Measurements from ENCODE around the gene GADL1.
A peak's percentile ranks its signal among the peaks of the same experiment; 100 is the strongest.

GADL1 gene

GRCh38 chr3:30751610-30752299 is 142.7 kb downstream of the GADL1 start:
- Mint-ChIP-seq H3K4me1 (peaks cover 4% of the 10 kb centered on the region), H3K9me3 (no peaks in the 10 kb centered on the region), H3K36me3 (no peaks in the 10 kb centered on the region), H3K27me3 (no peaks in the 10 kb centered on the region), H3K4me3 (no peak overlapping the region), H3K27ac (no peak overlapping the region)
- peak; percentile 68 for DNase-seq
- CTCF ChIA-PET = interaction anchor here (0.7 to 2.7 kb wide), 18 partner anchors 8 to 741 kb away, joined by 3 to 27 read pairs (median 3); no protein-coding TSS in a partner anchor

GRCh38 chr3:30750967-30751366 is 143.5 kb downstream of the GADL1 start:
- no peak overlapping the region for H3K27ac Mint-ChIP-seq
- H3K27me3 Mint-ChIP-seq = no peaks in the 10 kb centered on the region
- H3K9me3 Mint-ChIP-seq = no peaks in the 10 kb centered on the region
- H3K4me1 Mint-ChIP-seq = peaks cover 4% of the 10 kb centered on the region
- no peaks in the 10 kb centered on the region for H3K36me3 Mint-ChIP-seq
- CTCF ChIA-PET = interaction anchor here (0.6 to 2.7 kb wide), 11 partner anchors 9 to 740 kb away, joined by 3 to 27 read pairs (median 3); no protein-coding TSS in a partner anchor
- DNase-seq = no peak
- H3K4me3 Mint-ChIP-seq = no peak overlapping the region

- CTCF ChIA-PET = interaction anchor here (1.1 to 2.7 kb wide), 4 partner anchors 633 to 737 kb away, joined by 3 to 18 read pairs (median 6); no protein-coding TSS in a partner anchor
- Mint-ChIP-seq H3K9me3 (no peaks in the 10 kb centered on the region), H3K27ac (no peak overlapping the region), H3K4me1 (peaks cover 4% of the 10 kb centered on the region), H3K27me3 (no peaks in the 10 kb centered on the region), H3K36me3 (no peaks in the 10 kb centered on the region), H3K4me3 (no peak overlapping the region)
- DNase-seq = no peak
Measured at GRCh38 chr3:30749230-30749629, 145.2 kb downstream of the GADL1 start.

- Mint-ChIP-seq H3K4me3 (no peak overlapping the region), H3K27me3 (no peaks in the 10 kb centered on the region), H3K9me3 (no peaks in the 10 kb centered on the region), H3K36me3 (no peaks in the 10 kb centered on the region), H3K27ac (no peak overlapping the region), H3K4me1 (peaks cover 18% of the 10 kb centered on the region)
- CTCF ChIA-PET = interaction anchor here (0.5 to 2.7 kb wide), 4 partner anchors 633 to 735 kb away, joined by 3 to 18 read pairs (median 5); no protein-coding TSS in a partner anchor
- no peak for DNase-seq
Measured at GRCh38 chr3:30747771-30748281, 146.6 kb downstream of the GADL1 start.

GRCh38 chr3:30743641-30744317 is 150.7 kb downstream of the GADL1 start:
- CTCF ChIA-PET = interaction anchor here (1.0 to 1.9 kb wide), 4 partner anchors 9 to 701 kb away, joined by 3 to 6 read pairs (median 4); no protein-coding TSS in a partner anchor
- Mint-ChIP-seq H3K4me3 (no peak overlapping the region), H3K4me1 (peaks cover 20% of the 10 kb centered on the region), H3K9me3 (no peaks in the 10 kb centered on the region), H3K36me3 (no peaks in the 10 kb centered on the region), H3K27ac (no peak overlapping the region), H3K27me3 (no peaks in the 10 kb centered on the region)
- DNase-seq = no peak

GRCh38 chr3:30742796-30743619 is 151.5 kb downstream of the GADL1 start:
- Mint-ChIP-seq H3K27me3 (no peaks in the 10 kb centered on the region), H3K4me1 (peaks cover 20% of the 10 kb centered on the region), H3K4me3 (no peak overlapping the region), H3K36me3 (no peaks in the 10 kb centered on the region), H3K27ac (no peak overlapping the region), H3K9me3 (no peaks in the 10 kb centered on the region)
- CTCF ChIA-PET = interaction anchor here (0.7 to 1.8 kb wide), 3 partner anchors 9 to 626 kb away, joined by 3 to 6 read pairs (median 3); no protein-coding TSS in a partner anchor
- no peak for DNase-seq

- no peak overlapping the region for H3K4me3 Mint-ChIP-seq
- H3K4me1 Mint-ChIP-seq = peaks cover 15% of the 10 kb centered on the region
- CTCF ChIA-PET = interaction anchor here (1.0 to 1.3 kb wide), 2 partner anchors 9 to 84 kb away, joined by 3 read pairs; no protein-coding TSS in a partner anchor
Measured at GRCh38 chr3:30741889-30742288, 152.6 kb downstream of the GADL1 start.

GRCh38 chr3:30738605-30739004 is 155.9 kb downstream of the GADL1 start:
- H3K36me3 Mint-ChIP-seq = no peaks in the 10 kb centered on the region
- CTCF ChIA-PET = interaction anchor here (1.3 kb wide), 1 partner anchor 696 kb away, joined by 4 read pairs; no protein-coding TSS in a partner anchor
- H3K4me3 Mint-ChIP-seq = no peak overlapping the region
- no peak for DNase-seq
- no peaks in the 10 kb centered on the region for H3K27me3 Mint-ChIP-seq
- H3K4me1 Mint-ChIP-seq = peaks cover 16% of the 10 kb centered on the region
- no peak overlapping the region for H3K27ac Mint-ChIP-seq
- H3K9me3 Mint-ChIP-seq = no peaks in the 10 kb centered on the region

More at GRCh38 chr3:30741889-30742288, 152.6 kb downstream of the GADL1 start:
- Mint-ChIP-seq H3K9me3 (no peaks in the 10 kb centered on the region), H3K27ac (no peak overlapping the region), H3K27me3 (no peaks in the 10 kb centered on the region), H3K36me3 (no peaks in the 10 kb centered on the region)
- DNase-seq = no peak

GRCh38 chr3:30737743-30738499 is 156.5 kb downstream of the GADL1 start:
- no peak for DNase-seq
- H3K36me3 Mint-ChIP-seq = no peaks in the 10 kb centered on the region
- H3K9me3 Mint-ChIP-seq = no peaks in the 10 kb centered on the region
- H3K27ac Mint-ChIP-seq = no peak overlapping the region
- CTCF ChIA-PET = interaction anchor here (1.3 kb wide), 1 partner anchor 695 kb away, joined by 4 read pairs; no protein-coding TSS in a partner anchor
- peaks cover 11% of the 10 kb centered on the region for H3K4me1 Mint-ChIP-seq
- H3K4me3 Mint-ChIP-seq = no peak overlapping the region
- H3K27me3 Mint-ChIP-seq = no peaks in the 10 kb centered on the region

- Mint-ChIP-seq H3K27ac (no peak overlapping the region), H3K4me1 (peaks cover 29% of the 10 kb centered on the region), H3K4me3 (no peak overlapping the region), H3K27me3 (no peaks in the 10 kb centered on the region), H3K9me3 (no peaks in the 10 kb centered on the region), H3K36me3 (no peaks in the 10 kb centered on the region)
- CTCF ChIA-PET = interaction anchor here (1.5 kb wide), 1 partner anchor 40 kb away, joined by 3 read pairs; no protein-coding TSS in a partner anchor
- DNase-seq = no peak
Measured at GRCh38 chr3:30733696-30734095, 160.8 kb downstream of the GADL1 start.

GRCh38 chr3:30733209-30733608 is 161.3 kb downstream of the GADL1 start:
- Mint-ChIP-seq H3K9me3 (no peaks in the 10 kb centered on the region), H3K4me1 (peaks cover 29% of the 10 kb centered on the region), H3K27ac (no peak overlapping the region), H3K36me3 (no peaks in the 10 kb centered on the region), H3K27me3 (no peaks in the 10 kb centered on the region), H3K4me3 (no peak overlapping the region)
- no peak for DNase-seq
- CTCF ChIA-PET = interaction anchor here (1.5 kb wide), 1 partner anchor 40 kb away, joined by 3 read pairs; no protein-coding TSS in a partner anchor

GRCh38 chr3:30730967-30731366 is 163.5 kb downstream of the GADL1 start:
- Mint-ChIP-seq H3K36me3 (no peaks in the 10 kb centered on the region), H3K27ac (no peak overlapping the region), H3K27me3 (no peaks in the 10 kb centered on the region), H3K4me1 (peaks cover 29% of the 10 kb centered on the region), H3K4me3 (no peak overlapping the region), H3K9me3 (no peaks in the 10 kb centered on the region)
- CTCF ChIA-PET = no interaction called here
- no peak for DNase-seq

GRCh38 chr3:30729936-30730335 is 164.5 kb downstream of the GADL1 start:
- Mint-ChIP-seq H3K36me3 (peaks cover 2% of the 10 kb centered on the region), H3K27ac (no peak overlapping the region), H3K27me3 (no peaks in the 10 kb centered on the region), H3K9me3 (no peaks in the 10 kb centered on the region), H3K4me1 (peaks cover 29% of the 10 kb centered on the region), H3K4me3 (no peak overlapping the region)
- no peak for DNase-seq
- CTCF ChIA-PET = no interaction called here
